ENCODE measurements around the gene SMG6.
"Not testable (repeated sequence)": the region's sequence is repeated elsewhere in the genome, so short reads cannot be mapped to it uniquely, and the experiment has no call there.

Gene SMG6

DNA sequence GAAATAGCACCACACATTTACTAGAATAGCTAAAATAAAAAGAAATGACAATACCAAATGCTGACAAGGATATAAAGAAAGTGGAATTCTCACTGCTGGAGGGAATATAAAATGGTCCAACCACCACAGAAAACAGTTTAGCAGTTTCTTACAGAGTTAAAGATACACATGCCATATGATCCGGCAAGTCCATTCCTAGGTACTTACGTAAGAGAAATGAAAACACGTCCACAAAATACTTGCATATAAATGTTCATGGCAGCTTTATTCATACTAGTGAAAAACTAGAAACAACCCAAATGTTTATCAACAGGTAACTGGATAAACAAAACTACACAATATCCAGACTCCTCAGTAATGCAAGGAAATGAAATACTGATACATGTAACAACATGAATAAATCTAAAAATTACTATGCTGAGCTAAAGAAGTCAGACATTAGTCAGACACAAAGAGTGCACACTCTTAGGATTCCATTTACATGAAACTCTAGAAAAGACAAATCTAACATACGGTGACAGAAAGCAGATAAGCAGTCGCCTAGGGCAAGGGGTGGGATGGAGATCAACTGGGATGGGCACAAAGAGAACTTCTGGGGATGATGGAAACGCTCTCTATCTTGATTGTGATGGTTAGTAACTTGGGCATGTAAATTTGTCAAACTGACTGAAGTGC lies 76.4 kb downstream of the SMG6 start:
- DNase-seq = no peak

DNA sequence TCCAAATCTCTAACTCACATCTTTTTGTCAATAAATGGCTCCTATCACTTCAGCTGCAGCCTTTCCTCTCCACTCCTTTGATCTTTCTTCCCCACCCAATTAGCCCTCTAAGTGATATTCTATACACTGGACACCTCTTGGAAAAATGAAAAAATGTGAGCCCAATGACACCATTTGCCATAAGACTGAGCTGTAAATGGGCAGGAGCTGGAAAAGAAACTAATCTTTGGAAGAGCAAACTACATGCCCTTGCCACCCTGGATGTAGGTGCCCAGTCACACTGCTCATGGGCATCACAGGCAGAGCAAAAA lies 80.0 kb downstream of the SMG6 start:
- DNase-seq = no peak

DNA sequence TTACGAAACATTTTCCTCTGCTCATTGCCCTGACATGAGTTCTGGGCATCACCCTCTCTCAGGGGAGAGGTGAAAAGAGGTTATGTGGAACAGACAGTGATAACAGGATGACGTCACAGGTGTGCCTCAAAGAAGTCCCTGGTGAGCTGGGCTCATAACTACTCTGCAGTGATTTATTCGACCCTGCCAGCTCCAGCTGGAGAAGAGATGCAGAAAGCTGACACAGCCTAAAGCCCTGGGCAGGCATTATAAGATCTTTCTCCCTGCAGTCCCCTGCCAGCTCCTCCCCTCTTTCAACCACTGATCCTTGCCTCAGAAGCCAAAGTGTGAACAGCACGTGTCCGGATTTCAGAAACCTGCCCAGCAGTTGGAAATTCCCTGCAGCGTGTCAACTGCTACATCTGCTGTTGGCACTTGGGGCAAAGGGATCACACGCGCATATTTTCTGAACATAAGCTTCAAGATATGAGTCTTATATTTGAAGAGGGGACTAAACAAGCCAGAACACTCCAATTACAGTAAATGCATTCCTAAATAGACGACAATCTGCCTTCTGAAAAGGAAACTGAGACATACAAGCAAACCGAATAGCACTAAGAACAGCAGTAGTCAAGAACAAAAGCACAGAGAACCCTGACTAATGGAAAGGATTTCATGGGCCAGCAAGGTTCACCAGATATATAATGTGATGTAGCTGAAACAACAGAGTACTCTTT lies 80.5 kb downstream of the SMG6 start:
- peak; percentile 72 for DNase-seq

DNA sequence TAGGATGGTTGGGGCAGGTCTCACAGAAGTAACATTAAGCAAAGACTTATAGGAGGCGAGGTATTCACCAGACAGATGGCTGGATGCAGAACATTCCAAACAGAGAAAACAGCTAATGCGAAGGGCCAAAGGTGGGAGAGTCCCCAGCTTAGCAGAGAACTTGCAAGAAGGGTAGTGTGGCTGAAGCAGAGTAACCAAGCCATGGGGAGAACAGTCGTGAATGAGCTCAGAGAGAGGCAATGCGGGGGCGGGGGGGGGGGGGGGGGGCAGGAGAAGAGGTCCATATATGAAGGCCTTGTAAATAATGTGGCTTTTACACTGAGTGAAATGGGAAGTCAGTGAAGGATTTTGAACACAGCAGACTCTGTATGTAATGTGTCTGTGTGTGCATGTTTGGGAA lies 81.3 kb downstream of the SMG6 start:
- no peak for DNase-seq

GRCh38 chr17:2218426-2218825 lies 85.2 kb downstream of the SMG6 start:
- no peak for DNase-seq

DNA sequence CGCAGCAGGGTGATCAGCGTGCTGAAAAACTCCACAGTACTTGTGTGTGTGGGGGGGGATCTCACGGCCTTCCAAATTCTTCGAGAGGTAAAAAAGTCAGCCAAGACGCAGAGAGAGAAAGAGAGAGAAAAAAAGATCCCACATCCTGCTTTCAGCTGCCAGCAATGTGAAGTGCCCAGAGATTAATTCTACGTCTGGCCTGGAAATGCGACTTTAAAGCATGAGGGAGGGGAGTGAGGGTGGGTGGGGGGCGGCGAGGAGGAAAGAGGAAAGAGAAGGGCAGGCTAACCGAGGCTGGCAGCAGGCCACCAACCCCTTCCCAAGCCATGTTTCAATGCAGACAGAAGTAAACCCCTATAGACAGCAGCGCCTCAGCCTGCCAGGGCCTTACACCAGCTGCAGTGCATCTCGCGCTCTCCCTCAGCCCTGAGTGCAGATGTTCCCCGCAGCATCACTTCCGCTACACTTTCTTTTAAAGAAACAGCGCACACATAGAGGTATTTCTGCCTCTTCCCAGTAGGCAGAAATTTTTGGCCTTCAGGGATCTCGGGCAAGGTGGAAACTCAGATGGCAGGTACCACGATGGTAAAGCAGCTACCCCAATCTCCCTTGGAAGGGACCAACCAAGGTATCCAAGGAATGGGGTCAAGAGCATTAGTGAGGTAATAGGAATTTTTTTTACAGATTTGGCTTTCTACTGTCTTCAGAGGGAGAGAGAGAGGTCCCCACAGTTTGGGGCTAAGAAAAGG lies 87.8 kb downstream of the SMG6 start:
- peak; percentile 85 for DNase-seq

GRCh38 chr17:2214929-2215615 lies 88.5 kb downstream of the SMG6 start:
- peak; percentile 33 for DNase-seq

DNA sequence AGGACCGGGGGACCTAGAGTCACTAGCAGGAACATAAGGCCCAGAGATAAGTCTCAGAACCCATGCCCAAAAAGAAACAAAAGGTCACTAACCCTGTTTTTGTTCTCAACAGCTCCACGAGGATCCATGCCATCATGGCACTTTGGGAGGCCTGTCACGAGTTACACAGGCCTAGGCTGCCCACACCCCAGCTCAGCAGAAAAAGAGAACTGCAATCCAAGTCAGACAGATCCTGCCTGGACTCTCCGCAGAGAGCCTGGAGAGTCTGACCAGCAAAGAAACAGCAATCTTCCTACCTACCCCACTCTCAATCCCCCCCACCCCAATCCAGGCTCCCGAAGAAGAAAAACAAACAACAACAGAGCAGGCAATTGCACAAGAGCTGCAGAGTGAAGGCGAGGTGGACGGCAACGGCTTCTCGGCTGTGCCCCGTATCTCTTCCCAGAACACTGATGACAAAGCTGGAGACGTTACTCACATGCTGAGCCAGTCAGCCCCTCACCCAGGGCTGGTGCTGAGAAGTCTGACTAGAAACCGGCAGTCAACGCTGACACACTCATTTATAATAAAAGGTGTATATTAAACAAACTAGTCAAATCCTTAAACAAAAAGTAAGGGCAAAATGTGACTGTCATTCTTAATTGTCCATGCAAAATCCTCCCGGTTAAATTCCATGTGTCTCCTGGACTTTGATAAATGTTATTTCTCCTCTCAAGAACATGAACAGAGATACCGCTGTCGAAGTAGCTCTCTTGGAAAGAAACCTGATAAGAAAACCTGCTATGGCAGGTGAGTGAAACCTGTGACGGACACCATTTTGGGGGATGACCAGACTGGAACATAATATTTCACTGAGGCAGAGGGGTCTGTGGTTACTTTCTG lies 89.3 kb downstream of the SMG6 start:
- DNase-seq = no peak

DNA sequence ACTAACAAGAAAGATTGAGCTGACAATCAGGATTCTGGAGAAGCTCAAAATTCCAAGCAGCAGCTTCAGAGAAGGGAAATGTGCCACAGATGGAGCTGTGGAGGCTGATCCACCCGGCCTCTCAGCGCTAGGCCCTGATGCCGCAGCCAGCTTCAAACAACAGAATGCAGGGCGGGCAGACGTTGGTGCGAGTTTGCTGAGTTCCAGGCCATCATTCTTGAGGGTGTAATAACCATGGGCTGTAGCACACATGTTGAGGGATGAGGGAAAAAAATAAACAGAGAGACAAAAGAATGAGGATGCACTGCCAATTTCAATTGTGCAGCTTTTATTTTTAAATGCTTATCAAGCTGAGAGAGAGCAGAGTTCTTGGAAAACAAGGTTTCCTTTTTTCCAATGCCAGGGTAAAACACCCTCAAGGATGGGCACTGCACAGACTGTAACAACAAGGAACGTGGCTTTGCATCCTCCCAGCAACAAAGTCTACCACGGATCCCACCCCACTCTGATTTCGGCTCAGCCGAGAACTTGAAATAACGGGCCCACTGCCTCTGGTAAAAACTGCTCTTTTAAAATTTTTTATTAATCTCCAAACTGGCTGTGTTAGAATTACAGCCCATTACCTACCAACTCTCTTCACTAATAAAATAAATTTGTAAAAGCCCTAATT lies 90.2 kb downstream of the SMG6 start:
- no peak for DNase-seq

DNA sequence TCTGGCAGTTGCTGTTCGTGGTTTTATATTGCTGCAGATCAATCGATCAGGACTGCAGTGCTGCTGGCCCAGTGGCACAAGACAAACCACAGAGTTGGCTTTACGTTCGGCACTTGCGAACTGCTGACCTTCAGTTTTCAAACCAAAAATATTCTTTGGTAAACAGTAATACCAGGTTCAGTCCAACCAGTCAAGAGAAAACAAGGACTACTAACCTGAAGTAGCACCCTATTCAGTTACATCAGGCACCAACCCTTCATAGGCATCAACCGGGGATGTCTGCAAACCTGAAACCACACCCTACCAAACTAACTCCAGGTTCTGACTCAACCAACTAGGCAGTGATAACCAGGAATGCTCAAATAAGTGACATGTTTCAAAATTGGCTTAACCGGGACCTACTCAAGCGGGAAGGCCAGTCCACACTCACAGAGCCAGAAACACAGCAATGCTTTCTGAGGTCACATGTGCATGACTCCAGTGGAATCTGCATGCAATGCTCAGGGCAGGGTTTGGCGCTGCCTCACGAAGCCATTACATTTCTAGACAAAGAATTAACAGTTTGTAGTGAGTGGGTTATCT lies 91.1 kb downstream of the SMG6 start:
- no peak for DNase-seq

GRCh38 chr17:2211661-2212399 lies 91.8 kb downstream of the SMG6 start:
- DNase-seq = no peak

- DNase-seq = no peak
Observed at GRCh38 chr17:2210726-2211125, 92.9 kb downstream of the SMG6 start.

GRCh38 chr17:2207815-2208515 lies 95.6 kb downstream of the SMG6 start:
- DNase-seq = no peak

DNA sequence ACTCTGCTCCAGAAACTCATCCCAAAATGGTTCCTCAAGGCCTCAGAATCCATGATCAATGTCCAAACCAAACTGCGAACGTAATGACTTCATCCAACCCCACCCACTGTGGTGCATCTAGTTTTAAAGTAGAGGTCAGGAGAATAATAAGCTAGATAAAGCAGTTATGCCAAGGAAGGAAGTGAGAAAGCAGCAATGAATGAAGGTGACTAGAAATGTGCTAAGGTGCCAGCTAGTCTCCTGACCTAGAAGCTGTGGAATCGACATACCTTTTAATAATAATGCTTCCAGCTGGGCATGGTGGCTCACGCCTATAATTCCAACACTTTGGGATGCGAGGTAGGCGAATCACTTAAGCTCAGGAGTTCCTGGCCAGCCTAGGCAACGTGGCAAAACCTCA lies 99.2 kb downstream of the SMG6 start:
- no peak for DNase-seq

- DNase-seq = no peak
Observed at GRCh38 chr17:2203818-2204217, 99.8 kb downstream of the SMG6 start.

GRCh38 chr17:2202996-2203575 lies 100.5 kb downstream of the SMG6 start:
- no peak for DNase-seq

DNA sequence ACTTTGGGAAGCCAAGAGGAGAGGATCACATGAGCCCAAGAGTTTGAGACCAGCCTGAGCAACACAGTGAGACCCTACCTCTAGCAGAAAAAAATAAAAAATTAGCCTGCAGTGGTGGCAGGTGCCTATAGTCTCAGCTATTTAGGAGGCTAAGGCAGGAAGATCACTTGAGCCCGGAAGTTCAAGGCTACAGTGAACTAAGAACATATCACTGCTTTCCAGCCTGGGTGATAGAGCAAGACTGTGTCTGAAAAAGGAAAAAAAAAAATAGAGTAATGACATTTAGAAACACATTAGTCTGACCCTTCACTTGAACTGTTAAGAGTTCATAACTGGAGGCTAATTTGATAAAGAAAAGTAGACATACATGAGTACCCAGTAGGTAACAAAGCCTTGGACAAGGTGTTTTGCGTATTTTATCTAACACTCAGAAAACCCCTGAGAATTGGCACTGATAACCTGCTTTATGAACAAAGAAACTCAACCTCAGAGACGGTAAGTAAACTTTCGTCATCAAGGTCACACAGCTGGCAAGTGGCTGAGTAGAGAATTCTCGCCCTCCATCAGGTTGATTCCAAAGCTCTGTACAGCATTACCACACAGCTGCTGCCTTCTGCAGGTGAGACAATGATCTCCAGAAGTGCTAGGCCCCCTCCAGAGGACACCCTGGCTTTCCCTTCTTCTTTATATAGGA lies 101.1 kb downstream of the SMG6 start:
- DNase-seq = no peak

DNA sequence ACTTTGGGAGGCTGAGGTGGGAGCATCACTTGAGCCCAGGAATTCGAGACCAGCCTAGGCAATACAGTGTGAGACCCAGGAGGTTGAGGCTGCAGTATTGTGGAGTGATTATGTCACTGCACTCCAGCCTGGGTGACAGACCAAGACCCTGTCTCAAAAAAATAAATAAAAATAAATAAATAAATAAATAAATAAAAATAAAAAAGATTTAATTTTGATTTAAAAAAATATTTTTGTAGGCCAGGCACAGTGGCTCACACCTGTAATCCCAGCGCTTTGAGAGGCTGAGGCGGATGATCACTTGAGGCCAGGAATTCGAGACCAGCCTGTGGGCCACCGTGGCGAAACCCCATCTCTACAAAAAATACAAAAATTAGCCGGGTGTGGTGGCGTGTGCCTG lies 104.2 kb downstream of the SMG6 start:
- not testable (repeated sequence) for DNase-seq

- no peak for DNase-seq
Observed at GRCh38 chr17:2198927-2199326, 104.7 kb downstream of the SMG6 start.

Measured in RPMI8226 (cell line).